HCT116 (cell line): Measurements from ENCODE around the gene ANAPC2. TPM values are rescaled to one million over a fixed set of nuclear protein-coding genes. Genes with fewer than 3 reads are reported as not detected.

Experiments used
- ATAC-seq: fragments of 200-7000 bp; cut with Tn5 transposase; 2 replicates; pipeline ENCODE4 v1.9.1; 2020; ENCODE audit warnings: mild to moderate bottlenecking, moderate library complexity
- BruUV-seq: library from RNA; stranded (reverse); fragments of 400-500 nt; replicated peaks from 2 replicates; lab custom pipeline; 2021; lab: Mats Ljungman, UMichigan
- CTCF ChIA-PET: fragments of 300-600 bp; sonication (Branson Sonifier 250); formaldehyde crosslinking; loops from one replicate; lab custom pipeline; 2021; ENCODE audit warnings: antibody characterized with exemption; lab: Charles Lee
- POLR2A ChIA-PET: fragments of 300-600, 350-600 bp; sonication (Branson Sonifier 250); formaldehyde crosslinking; loops from one replicate; lab custom pipeline; 2021; ENCODE audit warnings: antibody characterized with exemption; lab: Charles Lee
- RAD21 ChIA-PET, 2 experiments: fragments of 300-600 bp; sonication (Branson Sonifier 250); formaldehyde crosslinking; loops; one replicate each; lab custom pipeline; 2023; ENCODE audit warnings: low total read pairs in 2 of 2; ENCODE audit not compliant: uncharacterized antibody in 2 of 2, unreplicated experiment in 2 of 2, low non-redundant PET in 1 of 2; lab: Charles Lee
- DNase-seq: peaks from one replicate; pipeline ENCODE4 v3.0.0-alpha.2; 2010; ENCODE audit warnings: low read depth, low spot score
- H2AFZ ChIP-seq: fragments of 200-600 bp; shearing (Covaris generic), sonication (generic); 2 replicates; pipeline ENCODE4 v1.6.1; 2017; ENCODE audit warnings: low read depth, mixed run types, mixed read lengths, antibody characterized with exemption, low read length; ENCODE audit not compliant: poor library complexity, severe bottlenecking
- H3K27ac ChIP-seq: 2 replicates; pipeline ENCODE4 v1.5.1; 2012; ENCODE audit warnings: low read depth, low read length
- H3K27me3 ChIP-seq: fragments of 200-600 bp; sonication (generic); 2 replicates; pipeline ENCODE4 v1.6.1; 2016; ENCODE audit warnings: mixed run types, low read length, mixed read lengths; ENCODE audit not compliant: insufficient read depth
- H3K36me3 ChIP-seq, 2 experiments: fragments of 200-500 bp in 1 of 2; fragments of 200-600 bp in 1 of 2; sonication (Bioruptor generic) in 1 of 2; sonication (generic) in 1 of 2; 2 replicates each; pipeline versions ENCODE4 v1.5.1 to v1.6.1; 2014 to 2016; ENCODE audit warnings: low read length in 2 of 2, inconsistent platforms in 1 of 2, mixed read lengths in 1 of 2, mixed run types in 1 of 2; ENCODE audit not compliant: insufficient read depth in 2 of 2, control insufficient read depth in 1 of 2
- H3K4me1 ChIP-seq, 2 experiments: fragments of 200-600 bp in 1 of 2; sonication (generic) in 1 of 2; 2 replicates each; pipeline versions ENCODE4 v1.5.1 to v1.6.1; 2012 to 2017; ENCODE audit warnings: low read length in 2 of 2, inconsistent platforms in 1 of 2, mild to moderate bottlenecking in 1 of 2, mixed read lengths in 1 of 2, mixed run types in 1 of 2, moderate library complexity in 1 of 2; ENCODE audit not compliant: insufficient read depth in 2 of 2, control insufficient read depth in 1 of 2
- H3K4me2 ChIP-seq: fragments of 200-600 bp; sonication (generic); 2 replicates; pipeline ENCODE4 v1.6.1; 2017; ENCODE audit warnings: mixed run types, low read length, mixed read lengths
- H3K4me3 ChIP-seq, 2 experiments: fragments of 200-600 bp in 1 of 2; sonication (generic) in 1 of 2; replicated peaks in 1 of 2; 2 replicates each; pipeline ENCODE4 v1.5.1; 2011 to 2016; ENCODE audit warnings: low read length in 2 of 2, control low read depth in 1 of 2, low read depth in 1 of 2, mild to moderate bottlenecking in 1 of 2, mixed read lengths in 1 of 2, mixed run types in 1 of 2
- H3K79me2 ChIP-seq: fragments of 200-600 bp; sonication (generic); 2 replicates; pipeline ENCODE4 v1.6.1; 2017; ENCODE audit warnings: mild to moderate bottlenecking, mixed run types, low read length, moderate library complexity, mixed read lengths; ENCODE audit not compliant: insufficient read depth
- H3K9ac ChIP-seq: fragments of 200-600 bp; sonication (generic); 2 replicates; pipeline ENCODE4 v1.6.1; 2016; ENCODE audit warnings: low read length, mixed read lengths
- H3K9me2 ChIP-seq: fragments of 200-600 bp; sonication (generic), shearing (Covaris generic); 2 replicates; pipeline ENCODE4 v1.6.1; 2017; ENCODE audit warnings: mixed run types, mild to moderate bottlenecking, moderate library complexity; ENCODE audit not compliant: insufficient read depth
- H3K9me3 ChIP-seq, 2 experiments: fragments of 200-500 bp in 1 of 2; fragments of 200-600 bp in 1 of 2; sonication (Bioruptor generic) in 1 of 2; sonication (generic) in 1 of 2; 2 replicates each; pipeline ENCODE4 v1.6.1; 2014 to 2017; ENCODE audit warnings: low read length in 2 of 2, mixed read lengths in 2 of 2, inconsistent platforms in 1 of 2, low read depth in 1 of 2, mild to moderate bottlenecking in 1 of 2, mixed run types in 1 of 2, moderate library complexity in 1 of 2; ENCODE audit not compliant: control insufficient read depth in 1 of 2, insufficient read depth in 1 of 2
- H4K20me1 ChIP-seq: fragments of 200-600 bp; sonication (generic), shearing (Covaris generic); 2 replicates; pipeline ENCODE4 v1.6.1; 2017; ENCODE audit warnings: mixed run types, mild to moderate bottlenecking, moderate library complexity; ENCODE audit not compliant: insufficient read depth
- CEBPB ChIP-seq: IDR thresholded peaks from 2 replicates; pipeline ENCODE4 v1.6.1; 2012; ENCODE audit warnings: low read depth
- SP1 ChIP-seq: IDR thresholded peaks from 2 replicates; pipeline ENCODE4 v1.6.1; 2012; ENCODE audit warnings: low read depth
- intact Hi-C: fragments of 100-400 bp; cut with micrococcal nuclease; formaldehyde crosslinking; loops from 2 replicates; pipeline ENCODE4 v1.10.0; 2022
- microRNA-seq: library from miRNA; unstranded; fragments of <30 nt; microRNA quantifications from one replicate; pipeline ENCODE4, GENCODE V29; 2016; ENCODE audit warnings: borderline number of aligned reads
- total RNA-seq: library from RNA; stranded (reverse); gene quantifications from one replicate; pipeline ENCODE4 v1.2.1, GENCODE V29; 2021; ENCODE audit not compliant: unreplicated experiment

ANAPC2 gene
- total RNA-seq, 1 experiment from 2014 or later = 75.5 TPM

DNA sequence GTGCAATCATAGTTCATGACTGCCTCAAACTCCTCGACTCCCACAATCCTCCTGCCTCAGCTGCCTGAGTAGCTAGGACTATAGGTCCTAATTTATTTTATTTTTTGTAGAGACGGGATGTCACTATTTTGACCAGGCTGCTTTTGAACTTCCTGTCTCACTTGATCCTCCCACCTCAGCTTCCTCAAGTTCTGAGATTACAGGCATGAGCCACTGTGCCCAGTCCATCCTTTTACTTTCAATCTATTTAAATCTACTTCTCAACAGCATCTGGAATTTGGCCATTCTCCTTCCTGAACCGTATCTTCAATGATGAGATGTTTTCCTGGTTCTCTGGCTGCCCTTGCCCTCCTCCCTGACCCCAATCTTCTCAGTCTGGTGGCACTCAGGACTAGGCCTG lies 61.6 kb downstream of the ANAPC2 start:
- Histone ChIP-seq H3K9me3 (no peaks in the 10 kb centered on the region), H3K36me3 (no peaks in the 10 kb centered on the region), H3K4me1 (peaks cover 26 to 58% of the 10 kb centered on the region in 2 experiments), H3K27me3 (no peaks in the 10 kb centered on the region), H3K79me2 (peaks cover 31% of the 10 kb centered on the region), H3K4me3 (no peak overlapping the region), H3K4me2 (no peak overlapping the region), H3K9me2 (no peaks in the 10 kb centered on the region), H4K20me1 (0 out of 2 replicates have a peak, but pooled peaks cover 3% of the 10 kb centered on the region), H3K9ac (no peak overlapping the region), H3K27ac (no peak overlapping the region; the same call in 1 of the 2 replicates), H2AFZ (no peak overlapping the region)
- CTCF ChIA-PET = no interaction called here
- POLR2A ChIA-PET = no interaction called here
- intact Hi-C loops = no loop called here
- TF ChIP-seq CEBPB (no peak), SP1 (no peak)
- ATAC-seq = no peak
- no TSS peak for BruUV-seq
- no peak for DNase-seq
- RAD21 ChIA-PET = no interaction called here

Small RNAs within 50 kb of the gene (microRNA-seq; reads per million reads assigned to microRNA genes)
- gene MIR3621 = not detected

Other genes with a start within 250 kb of the ANAPC2 start
- 88.0 TPM for gene FBXW5, start 243.8 kb downstream of the ANAPC2 start, total RNA-seq
- 2.1 TPM for gene C8G, start 243.3 kb downstream of the ANAPC2 start, total RNA-seq
- gene LCN12, start 236.3 kb downstream of the ANAPC2 start, total RNA-seq = 4.2 TPM
- gene PTGDS, start 211.1 kb downstream of the ANAPC2 start, total RNA-seq = 3.1 TPM
- 0.44 TPM for gene LCNL1, start 205.6 kb downstream of the ANAPC2 start, total RNA-seq
- 89.0 TPM for gene PAXX, start 196.1 kb downstream of the ANAPC2 start, total RNA-seq
- gene CLIC3, start 192.0 kb downstream of the ANAPC2 start, total RNA-seq = 8.4 TPM
- gene ABCA2, start 160.3 kb downstream of the ANAPC2 start, total RNA-seq = 114 TPM
- gene FUT7, start 156.5 kb downstream of the ANAPC2 start, total RNA-seq = not detected
- 98.8 TPM for gene NPDC1, start 142.4 kb downstream of the ANAPC2 start, total RNA-seq
- gene ENTPD2, start 134.5 kb downstream of the ANAPC2 start, total RNA-seq = 32.5 TPM
- gene SAPCD2, start 118.0 kb downstream of the ANAPC2 start, total RNA-seq = 71.7 TPM
- 11.0 TPM for gene UAP1L1, start 111.0 kb downstream of the ANAPC2 start, total RNA-seq
- 50.9 TPM for gene MAN1B1, start 101.6 kb downstream of the ANAPC2 start, total RNA-seq
- gene DPP7, start 73.8 kb downstream of the ANAPC2 start, total RNA-seq = 291 TPM
- gene GRIN1, start 49.4 kb downstream of the ANAPC2 start, total RNA-seq = 23.1 TPM
- gene LRRC26, start 18.5 kb downstream of the ANAPC2 start, total RNA-seq = 2.4 TPM
- gene TMEM210, start 16.5 kb downstream of the ANAPC2 start, total RNA-seq = not detected
- 84.7 TPM for gene SSNA1, start 116 bp upstream of the ANAPC2 start, total RNA-seq
- 24.9 TPM for gene TPRN, start 12.2 kb upstream of the ANAPC2 start, total RNA-seq
- 45.0 TPM for gene TMEM203, start 17.1 kb upstream of the ANAPC2 start, total RNA-seq
- gene NDOR1, start 17.1 kb upstream of the ANAPC2 start, total RNA-seq = 28.4 TPM
- gene RNF208, start 33.7 kb upstream of the ANAPC2 start, total RNA-seq = 26.1 TPM
- gene CYSRT1, start 36.6 kb upstream of the ANAPC2 start, total RNA-seq = 4.3 TPM
- gene RNF224, start 38.9 kb upstream of the ANAPC2 start, total RNA-seq = 0.30 TPM
- gene SLC34A3, start 42.3 kb upstream of the ANAPC2 start, total RNA-seq = 0.15 TPM
- gene TUBB4B, start 52.7 kb upstream of the ANAPC2 start, total RNA-seq = 502 TPM
- gene STPG3, start 62.7 kb upstream of the ANAPC2 start, total RNA-seq = not detected
- gene NELFB, start 66.8 kb upstream of the ANAPC2 start, total RNA-seq = 86.4 TPM
- gene TOR4A, start 89.2 kb upstream of the ANAPC2 start, total RNA-seq = 34.0 TPM
- 22.2 TPM for gene NRARP, start 113.7 kb upstream of the ANAPC2 start, total RNA-seq
- 25.4 TPM for gene EXD3, start 234.6 kb upstream of the ANAPC2 start, total RNA-seq
- gene NOXA1, start 234.8 kb upstream of the ANAPC2 start, total RNA-seq = 13.2 TPM